Peyer's patch (tissue), 4 donors: ENCODE measurements around the gene CDH9. TPM values are rescaled to one million over a fixed set of nuclear protein-coding genes. Genes with fewer than 3 reads are reported as not detected.

Experiments
- DNase-seq, 3 donors: peaks; one replicate each; pipeline ENCODE4 v3.0.0-alpha.2; 2017 to 2019
- H3K27ac ChIP-seq, 4 donors: fragments of 200-600 bp; sonication (generic); one replicate each; pipeline ENCODE4 v1.5.1; 2016 to 2019
- H3K27me3 ChIP-seq, 2 donors: fragments of 200-600 bp; sonication (generic); one replicate each; pipeline ENCODE4 v1.5.1; 2019
- H3K36me3 ChIP-seq, 3 donors: fragments of 200-600 bp; sonication (generic); one replicate each; pipeline ENCODE4 v1.5.1; 2016 to 2019
- H3K4me1 ChIP-seq, 4 donors: fragments of 200-600 bp; sonication (generic); one replicate each; pipeline ENCODE4 v1.5.1; 2016 to 2019
- H3K4me3 ChIP-seq, 4 donors: fragments of 200-600 bp; sonication (generic); 1 replicate in 3 of 4; 2 replicates in 1 of 4; pipeline ENCODE4 v1.5.1; 2016 to 2019; ENCODE audit warnings: mild to moderate bottlenecking in 1 of 4
- H3K9me3 ChIP-seq, 4 donors: fragments of 200-600 bp; sonication (generic); one replicate each; pipeline ENCODE4 v1.5.1; 2016 to 2019; ENCODE audit warnings: mild to moderate bottlenecking in 1 of 4
- CTCF ChIP-seq, 6 experiments: fragments of 450-650 bp in 4 of 6; fragments of 200-600 bp in 2 of 6; sonication (generic) in 1 of 6; IDR thresholded peaks; one replicate each; pipeline ENCODE4 v1.5.1; 2017 to 2019; ENCODE audit warnings: antibody characterized with exemption in 6 of 6, mild to moderate bottlenecking in 3 of 6, moderate library complexity in 1 of 6
- POLR2A ChIP-seq, 2 donors: fragments of 450-650 bp; IDR thresholded peaks; one replicate each; pipeline ENCODE4 v1.5.1; 2017; ENCODE audit warnings: antibody characterized with exemption in 2 of 2, mild to moderate bottlenecking in 2 of 2, moderate library complexity in 2 of 2
- total RNA-seq, 4 donors: library from RNA; depleted of rRNA; stranded (reverse); fragments of >200 nt; gene quantifications; one replicate each; pipeline ENCODE4 v1.1.0, GENCODE V29; 2016

CDH9 gene
- total RNA-seq, 4 donors from 2014 or later, result not detected

GRCh38 chr5:27008604-27009539, 29.5 kb downstream of the CDH9 start:
- TF ChIP-seq POLR2A (IDR thresholded peaks at IDR 0.05) (no peak), CTCF (IDR thresholded peaks at IDR 0.05) (no peak)
- Histone ChIP-seq H3K9me3 (no peaks in the 10 kb centered on the region), H3K4me1 (no peaks in the 10 kb centered on the region), H3K27ac (no peak overlapping the region), H3K4me3 (no peak overlapping the region), H3K27me3 (no peaks in the 10 kb centered on the region), H3K36me3 (no peaks in the 10 kb centered on the region)
- no peak for DNase-seq

- Histone ChIP-seq H3K27me3 (no peaks in the 10 kb centered on the region), H3K4me1 (no peaks in the 10 kb centered on the region), H3K36me3 (no peaks in the 10 kb centered on the region), H3K9me3 (no peaks in the 10 kb centered on the region), H3K27ac (no peak overlapping the region), H3K4me3 (no peak overlapping the region)
- TF ChIP-seq CTCF (IDR thresholded peaks at IDR 0.05) (no peak), POLR2A (IDR thresholded peaks at IDR 0.05) (no peak)
- no peak for DNase-seq
Measured at GRCh38 chr5:27007121-27007520, 31.3 kb downstream of the CDH9 start.

GRCh38 chr5:26986985-26987384, 51.4 kb downstream of the CDH9 start:
- Histone ChIP-seq H3K4me3 (no peak overlapping the region), H3K36me3 (no peaks in the 10 kb centered on the region), H3K27ac (no peak overlapping the region), H3K27me3 (no peaks in the 10 kb centered on the region), H3K9me3 (peaks cover 0 to 6% (median 0%) of the 10 kb centered on the region in 4 donors), H3K4me1 (no peaks in the 10 kb centered on the region)
- no peak for TF ChIP-seq CTCF (IDR thresholded peaks at IDR 0.05)
- TF ChIP-seq POLR2A (IDR thresholded peaks at IDR 0.05), result no peak
- DNase-seq, result no peak

- H3K27me3 ChIP-seq, result no peaks in the 10 kb centered on the region
- H3K4me1 ChIP-seq, result no peaks in the 10 kb centered on the region
- H3K27ac ChIP-seq, result no peak overlapping the region
- H3K9me3 ChIP-seq, result no peaks in the 10 kb centered on the region
- no peaks in the 10 kb centered on the region for H3K36me3 ChIP-seq
- H3K4me3 ChIP-seq, result no peak overlapping the region
- no peak for DNase-seq
- TF ChIP-seq POLR2A (IDR thresholded peaks at IDR 0.05) (no peak), CTCF (IDR thresholded peaks at IDR 0.05) (no peak)
Measured at GRCh38 chr5:26981750-26982149, 56.6 kb downstream of the CDH9 start.

- Histone ChIP-seq H3K27ac (no peak overlapping the region), H3K4me3 (no peak overlapping the region), H3K36me3 (no peaks in the 10 kb centered on the region), H3K4me1 (no peaks in the 10 kb centered on the region), H3K9me3 (no peaks in the 10 kb centered on the region), H3K27me3 (no peaks in the 10 kb centered on the region)
- DNase-seq, result no peak
- TF ChIP-seq CTCF (IDR thresholded peaks at IDR 0.05), result no peak
- TF ChIP-seq POLR2A (IDR thresholded peaks at IDR 0.05), result no peak
Measured at GRCh38 chr5:26959290-26959689, 79.1 kb downstream of the CDH9 start.
